NCI-H146 (cell line): ENCODE measurements around the gene RASAL2.
A peak's percentile ranks its signal among the peaks of the same experiment; 100 is the strongest.

Experiments
- DNase-seq: peaks from one replicate; lab custom pipeline; 2025; lab: John Stamatoyannopoulos, UW

RASAL2 gene

GRCh38 chr1:178512566-178513277, 418.8 kb downstream of the RASAL2 start, which contains the start of gene TEX35:
TSS of gene TEX35 (plus strand) at chr1:178513109. CDS start at chr1:178513189, 80 bp downstream.
- no peak for DNase-seq

GRCh38 chr1:178513278-178513983, 419.5 kb downstream of the RASAL2 start:
- no peak for DNase-seq

GRCh38 chr1:178516110-178516509, 422.2 kb downstream of the RASAL2 start:
- no peak for DNase-seq

- DNase-seq, result peak; percentile 66
Measured at GRCh38 chr1:178518894-178519293, 425.0 kb downstream of the RASAL2 start.

GRCh38 chr1:178520803-178521202, 426.9 kb downstream of the RASAL2 start:
- no peak for DNase-seq

GRCh38 chr1:178521241-178521640, 427.3 kb downstream of the RASAL2 start:
- DNase-seq, result no peak

GRCh38 chr1:178527117-178527516, 433.2 kb downstream of the RASAL2 start:
- DNase-seq, result no peak

GRCh38 chr1:178528228-178528952, 434.5 kb downstream of the RASAL2 start:
- peak; percentile 60 for DNase-seq

GRCh38 chr1:178528953-178529335, 435.0 kb downstream of the RASAL2 start:
- DNase-seq, result no peak

GRCh38 chr1:178529364-178530036, 435.6 kb downstream of the RASAL2 start:
- DNase-seq, result no peak

GRCh38 chr1:178530037-178530402, 436.1 kb downstream of the RASAL2 start:
- peak; percentile 71 for DNase-seq

- DNase-seq, result no peak
Measured at GRCh38 chr1:178530502-178530901, 436.6 kb downstream of the RASAL2 start.

- no peak for DNase-seq
Measured at GRCh38 chr1:178531887-178532286, 438.0 kb downstream of the RASAL2 start.

GRCh38 chr1:178532392-178532791, 438.5 kb downstream of the RASAL2 start:
- peak; percentile 70 for DNase-seq

- no peak for DNase-seq
Measured at GRCh38 chr1:178533121-178533946, 439.4 kb downstream of the RASAL2 start.
